ENCODE results near the gene CADPS2.
"Not testable (repeated sequence)": the region's sequence is repeated elsewhere in the genome, so short reads cannot be mapped to it uniquely, and the experiment has no call there.

Gene CADPS2

GRCh38 chr7:122652876-122653275 is 233.4 kb downstream of the CADPS2 start:
- TF ChIP-seq, protein P1, sequence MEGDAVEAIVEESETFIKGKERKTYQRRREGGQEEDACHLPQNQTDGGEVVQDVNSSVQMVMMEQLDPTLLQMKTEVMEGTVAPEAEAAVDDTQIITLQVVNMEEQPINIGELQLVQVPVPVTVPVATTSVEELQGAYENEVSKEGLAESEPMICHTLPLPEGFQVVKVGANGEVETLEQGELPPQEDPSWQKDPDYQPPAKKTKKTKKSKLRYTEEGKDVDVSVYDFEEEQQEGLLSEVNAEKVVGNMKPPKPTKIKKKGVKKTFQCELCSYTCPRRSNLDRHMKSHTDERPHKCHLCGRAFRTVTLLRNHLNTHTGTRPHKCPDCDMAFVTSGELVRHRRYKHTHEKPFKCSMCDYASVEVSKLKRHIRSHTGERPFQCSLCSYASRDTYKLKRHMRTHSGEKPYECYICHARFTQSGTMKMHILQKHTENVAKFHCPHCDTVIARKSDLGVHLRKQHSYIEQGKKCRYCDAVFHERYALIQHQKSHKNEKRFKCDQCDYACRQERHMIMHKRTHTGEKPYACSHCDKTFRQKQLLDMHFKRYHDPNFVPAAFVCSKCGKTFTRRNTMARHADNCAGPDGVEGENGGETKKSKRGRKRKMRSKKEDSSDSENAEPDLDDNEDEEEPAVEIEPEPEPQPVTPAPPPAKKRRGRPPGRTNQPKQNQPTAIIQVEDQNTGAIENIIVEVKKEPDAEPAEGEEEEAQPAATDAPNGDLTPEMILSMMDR (IDR thresholded peaks at IDR 0.05) = no peak
- no peaks in the 10 kb centered on the region for H3K27me3 ChIP-seq
- H3K4me3 ChIP-seq (ENCODE audit: low read depth in 1 of 2, low read length in 1 of 2) = no peak overlapping the region
- H3K27ac ChIP-seq = no peak overlapping the region
- no peaks in the 10 kb centered on the region for H3K4me1 ChIP-seq (ENCODE audit: control insufficient read depth in 1 of 2, insufficient read depth in 1 of 2, low read depth in 1 of 2, low read length in 1 of 2)
- no peaks in the 10 kb centered on the region for H3K36me3 ChIP-seq
- H3K9me3 ChIP-seq = no peaks in the 10 kb centered on the region

GRCh38 chr7:122651451-122651850 is 234.8 kb downstream of the CADPS2 start:
- no peak overlapping the region for H3K27ac ChIP-seq
- no peaks in the 10 kb centered on the region for H3K36me3 ChIP-seq

GRCh38 chr7:122643250-122643649 is 243.0 kb downstream of the CADPS2 start:
- Histone ChIP-seq H3K27me3 (no peaks in the 10 kb centered on the region), H3K4me3 (ENCODE audit: low read depth in 1 of 2, low read length in 1 of 2) (no peak overlapping the region), H3K27ac (no peak overlapping the region), H3K4me1 (ENCODE audit: control insufficient read depth in 1 of 2, insufficient read depth in 1 of 2, low read depth in 1 of 2, low read length in 1 of 2) (no peaks in the 10 kb centered on the region), H3K36me3 (no peaks in the 10 kb centered on the region), H3K9me3 (no peaks in the 10 kb centered on the region)
- TF ChIP-seq, protein P1 (IDR thresholded peaks at IDR 0.05) = no peak

More at GRCh38 chr7:122651451-122651850, 234.8 kb downstream of the CADPS2 start:
- no peak overlapping the region for H3K4me3 ChIP-seq (ENCODE audit: low read depth in 1 of 2, low read length in 1 of 2)
- TF ChIP-seq, protein P1 (IDR thresholded peaks at IDR 0.05) = no peak
- H3K4me1 ChIP-seq (ENCODE audit: control insufficient read depth in 1 of 2, insufficient read depth in 1 of 2, low read depth in 1 of 2, low read length in 1 of 2) = no peaks in the 10 kb centered on the region
- no peaks in the 10 kb centered on the region for H3K9me3 ChIP-seq
- H3K27me3 ChIP-seq = no peaks in the 10 kb centered on the region

DNA sequence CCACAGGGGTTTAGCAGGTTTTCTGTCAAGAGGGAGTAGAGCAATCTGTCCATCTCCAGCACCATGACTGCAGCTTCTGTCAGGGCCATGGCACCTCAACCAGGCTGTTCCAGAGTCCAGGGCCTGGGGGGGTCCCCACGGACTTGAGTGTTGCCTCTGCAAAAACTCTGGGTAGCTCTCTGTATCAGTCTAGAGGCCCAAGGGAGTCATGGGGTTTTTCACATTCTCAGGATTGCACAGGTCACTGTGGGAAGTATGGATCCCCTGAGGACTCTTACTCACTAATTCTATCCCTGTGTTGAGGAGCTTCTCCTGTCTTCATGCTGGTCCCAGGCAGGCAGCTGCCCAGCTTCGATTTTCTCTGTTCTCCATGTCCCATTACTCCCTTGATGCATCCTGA is 247.8 kb downstream of the CADPS2 start:
- Histone ChIP-seq H3K27me3 (no peaks in the 10 kb centered on the region), H3K36me3 (no peaks in the 10 kb centered on the region), H3K4me1 (ENCODE audit: control insufficient read depth in 1 of 2, insufficient read depth in 1 of 2, low read depth in 1 of 2, low read length in 1 of 2) (no peaks in the 10 kb centered on the region), H3K27ac (no peak overlapping the region), H3K9me3 (no peaks in the 10 kb centered on the region), H3K4me3 (ENCODE audit: low read depth in 1 of 2, low read length in 1 of 2) (no peak overlapping the region)
- TF ChIP-seq, protein P1 (IDR thresholded peaks at IDR 0.05) = no peak

- Histone ChIP-seq H3K36me3 (no peaks in the 10 kb centered on the region), H3K4me1 (ENCODE audit: control insufficient read depth in 1 of 2, insufficient read depth in 1 of 2, low read depth in 1 of 2, low read length in 1 of 2) (no peaks in the 10 kb centered on the region), H3K27me3 (no peaks in the 10 kb centered on the region), H3K9me3 (no peaks in the 10 kb centered on the region), H3K4me3 (ENCODE audit: low read depth in 1 of 2, low read length in 1 of 2) (no peak overlapping the region), H3K27ac (no peak overlapping the region)
- TF ChIP-seq, protein P1 (IDR thresholded peaks at IDR 0.05) = no peak
Measured at GRCh38 chr7:122637784-122638183, 248.5 kb downstream of the CADPS2 start.

- not testable (repeated sequence) for H3K4me1 ChIP-seq (ENCODE audit: control insufficient read depth in 1 of 2, insufficient read depth in 1 of 2, low read depth in 1 of 2, low read length in 1 of 2); H3K36me3 ChIP-seq; H3K27me3 ChIP-seq; H3K4me3 ChIP-seq (ENCODE audit: low read depth in 1 of 2, low read length in 1 of 2); H3K27ac ChIP-seq; H3K9me3 ChIP-seq
Measured at GRCh38 chr7:122635481-122635880, 250.8 kb downstream of the CADPS2 start.
